HG03097 (cell line): ENCODE measurements around the gene PDGFC.

ENCODE experiments used
- ATAC-seq: cut with Tn5 transposase; IDR thresholded peaks from one replicate; pipeline ENCODE4 v1.9.1; 2021; ENCODE audit not compliant: unreplicated experiment, low FRiP score

Gene PDGFC

GRCh38 chr4:156971676-156972378, at the start of gene PDGFC:
PDGFC (minus strand) TSS chr4:156971799; CDS start chr4:156970903, 896 bp downstream.
- ATAC-seq = no peak

DNA sequence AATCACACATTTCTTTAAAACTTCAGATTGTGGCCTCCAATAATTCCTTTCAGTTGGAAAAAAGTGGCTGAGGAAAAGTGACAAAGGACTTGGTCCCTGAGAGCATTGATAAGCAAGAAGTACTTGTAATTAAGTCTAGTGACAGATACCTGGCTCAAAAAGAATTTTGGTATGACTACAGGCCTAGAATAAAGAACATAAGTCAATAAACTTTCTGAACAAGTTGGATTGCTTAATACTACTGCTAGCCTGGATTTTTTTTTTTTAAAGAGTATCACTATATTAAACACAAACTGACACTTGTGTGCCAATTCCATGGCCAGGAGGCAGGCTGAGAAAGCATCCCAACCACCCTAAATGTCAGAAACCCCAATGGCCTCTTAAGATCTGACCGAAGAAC, 49.3 kb upstream of the PDGFC start:
- no peak for ATAC-seq

DNA sequence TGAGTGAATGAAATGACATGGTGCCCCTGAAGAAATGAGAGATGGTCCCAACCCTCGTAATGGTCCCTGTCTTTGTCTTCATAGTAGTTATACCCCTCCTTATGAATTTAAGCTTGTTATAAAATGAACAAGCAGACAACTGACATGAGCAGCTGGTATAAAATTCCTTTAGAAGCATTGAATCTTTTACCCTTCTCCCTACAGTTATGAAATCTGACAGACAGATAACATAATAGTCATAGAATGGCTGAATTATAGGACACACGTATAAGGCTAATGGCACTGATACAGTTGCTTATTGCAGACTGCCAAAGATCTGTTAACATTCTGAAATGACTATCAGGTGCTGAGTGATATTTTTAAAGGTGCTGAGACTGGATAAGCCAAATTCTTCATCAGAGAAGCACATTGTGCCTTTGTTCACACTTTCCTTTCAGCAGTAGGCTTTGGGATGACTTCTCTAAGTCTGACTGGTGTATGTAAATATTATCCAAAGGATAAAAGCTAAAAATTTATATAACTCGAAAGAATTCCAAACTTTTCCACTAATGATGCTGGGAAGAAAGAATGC, 47.4 kb upstream of the PDGFC start:
- no peak for ATAC-seq

- ATAC-seq = no peak
Measured at GRCh38 chr4:157014621-157015591, 43.3 kb upstream of the PDGFC start.

DNA sequence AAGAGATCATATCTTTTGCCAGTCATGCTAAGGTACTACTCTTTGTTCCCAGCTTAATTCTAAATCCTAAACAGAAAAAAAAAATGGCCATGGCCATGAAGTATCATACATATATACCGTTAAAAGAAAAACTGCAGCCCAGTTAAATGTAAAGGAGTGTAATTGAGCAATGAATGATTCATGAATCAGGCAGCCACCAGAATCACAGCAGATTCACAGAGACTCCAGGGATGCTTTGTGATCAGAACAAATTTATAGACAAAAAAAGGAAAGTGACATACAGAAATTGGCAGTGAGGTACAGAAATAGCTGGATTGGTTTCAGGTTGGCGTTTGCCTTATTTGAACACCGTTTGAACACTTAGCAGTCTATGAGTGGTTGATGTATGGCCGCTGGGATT, 42.1 kb upstream of the PDGFC start:
- no peak for ATAC-seq

DNA sequence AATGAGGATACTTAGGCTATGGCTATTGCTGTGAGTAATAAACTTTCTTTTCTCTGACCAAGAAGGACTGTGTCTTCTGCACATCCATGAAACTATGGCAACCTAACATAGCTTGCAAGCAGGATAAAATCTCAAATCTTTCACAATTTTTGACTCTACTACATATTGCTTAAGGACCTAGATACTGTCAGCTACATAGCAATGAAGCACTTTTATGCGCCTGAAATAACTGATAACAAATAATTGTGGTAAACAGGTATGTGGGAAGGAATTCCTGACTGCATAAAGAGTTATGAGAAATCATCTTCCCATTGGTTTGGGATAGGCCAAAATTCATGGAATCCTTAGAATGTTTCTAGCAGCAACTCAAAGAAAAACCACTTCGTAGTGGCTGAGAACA, 41.2 kb upstream of the PDGFC start:
- ATAC-seq = no peak

DNA sequence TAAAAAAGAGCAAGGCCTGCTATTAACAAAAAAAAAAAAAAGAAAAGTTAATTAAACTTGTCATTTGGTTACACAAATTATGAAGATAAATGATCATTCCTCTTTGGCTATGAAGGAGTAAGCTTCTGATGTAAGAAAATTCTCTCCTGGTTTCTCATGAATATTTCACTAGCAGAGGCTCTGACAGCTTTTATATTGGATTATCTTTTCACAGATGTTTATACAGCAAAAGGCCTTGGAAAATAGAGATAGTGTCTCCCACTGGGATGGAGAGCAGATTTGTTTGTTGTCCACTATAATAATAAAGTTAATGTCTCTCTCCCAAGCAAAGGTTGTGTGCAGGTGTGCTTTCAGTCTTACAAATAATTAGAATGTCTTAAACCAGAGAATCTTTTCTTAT, 40.7 kb upstream of the PDGFC start:
- no peak for ATAC-seq

DNA sequence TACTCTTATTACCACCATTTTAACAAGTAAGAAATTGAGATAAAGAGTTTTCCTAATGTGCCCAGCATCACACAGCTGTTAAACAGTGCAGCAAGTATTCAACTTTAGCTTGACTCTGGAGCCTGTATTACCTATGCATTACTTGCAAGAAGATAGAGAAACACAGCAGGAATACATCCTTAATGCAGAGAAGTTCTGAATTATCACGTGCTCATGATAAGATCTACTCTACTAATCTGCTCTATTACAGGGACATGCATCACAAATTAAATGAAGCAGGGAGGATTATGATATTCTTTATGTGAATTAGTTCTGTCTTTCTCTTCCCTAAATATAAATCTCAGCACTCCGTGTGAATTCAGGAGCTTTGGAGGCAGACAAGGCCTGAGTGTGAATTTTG, 39.0 kb upstream of the PDGFC start:
- no peak for ATAC-seq

GRCh38 chr4:157005831-157006230, 34.2 kb upstream of the PDGFC start:
- no peak for ATAC-seq

- ATAC-seq = no peak
Measured at GRCh38 chr4:157005193-157005592, 33.6 kb upstream of the PDGFC start.

GRCh38 chr4:157004279-157005161, 32.9 kb upstream of the PDGFC start:
- no peak for ATAC-seq

GRCh38 chr4:156999175-156999517, 27.5 kb upstream of the PDGFC start:
- no peak for ATAC-seq

DNA sequence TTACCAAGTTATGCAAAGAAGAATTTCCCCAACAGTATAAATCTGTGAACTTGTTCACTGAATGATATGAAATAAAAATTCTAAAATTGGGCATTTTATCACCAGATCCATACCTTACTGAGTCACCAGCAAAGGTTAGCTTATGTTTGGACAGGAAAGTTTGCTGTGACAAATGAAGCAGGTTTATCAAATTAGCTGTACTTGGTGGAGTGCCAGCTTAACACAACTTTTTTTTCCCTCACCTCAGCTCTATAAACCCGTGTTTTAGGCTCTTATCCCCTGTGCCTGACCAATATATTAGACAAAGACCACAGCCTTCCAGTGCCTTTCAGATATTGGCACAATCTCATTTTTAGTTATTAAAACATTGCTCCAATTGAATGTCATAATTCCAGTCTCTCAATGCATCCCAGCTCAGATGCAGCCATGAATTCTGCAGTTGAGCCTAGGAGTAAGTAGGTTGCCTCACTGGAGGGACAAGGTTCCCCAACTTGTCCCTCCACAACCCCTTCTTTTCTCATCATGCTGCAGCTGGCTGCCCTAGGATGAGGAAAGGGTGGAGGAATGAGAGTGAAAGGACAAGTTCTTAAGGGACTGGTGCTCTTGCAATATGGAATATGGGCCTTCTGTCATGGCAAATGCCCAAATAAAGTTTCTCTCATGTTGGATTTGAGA, 27.0 kb upstream of the PDGFC start:
- no peak for ATAC-seq

GRCh38 chr4:156992943-156993342, 21.3 kb upstream of the PDGFC start:
- ATAC-seq = no peak

GRCh38 chr4:156991161-156991560, 19.6 kb upstream of the PDGFC start:
- ATAC-seq = no peak

DNA sequence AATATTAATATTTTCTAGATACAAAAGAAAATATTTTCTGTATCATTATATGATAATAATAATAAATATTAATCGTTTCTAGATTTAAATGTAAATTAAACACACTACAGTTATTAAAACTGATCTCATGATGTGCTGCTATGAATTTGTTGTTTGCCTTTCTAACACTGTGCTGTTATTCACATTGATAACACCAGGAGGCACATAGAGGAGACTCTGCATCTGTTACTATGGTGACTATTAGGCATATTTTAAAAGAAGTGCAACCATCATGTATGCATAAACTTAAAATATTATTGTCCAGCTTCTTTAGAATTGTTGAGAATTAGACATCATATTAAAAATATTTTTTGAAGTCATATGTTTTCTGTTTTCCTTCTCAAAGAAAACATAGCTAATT, 11.8 kb upstream of the PDGFC start:
- no peak for ATAC-seq

DNA sequence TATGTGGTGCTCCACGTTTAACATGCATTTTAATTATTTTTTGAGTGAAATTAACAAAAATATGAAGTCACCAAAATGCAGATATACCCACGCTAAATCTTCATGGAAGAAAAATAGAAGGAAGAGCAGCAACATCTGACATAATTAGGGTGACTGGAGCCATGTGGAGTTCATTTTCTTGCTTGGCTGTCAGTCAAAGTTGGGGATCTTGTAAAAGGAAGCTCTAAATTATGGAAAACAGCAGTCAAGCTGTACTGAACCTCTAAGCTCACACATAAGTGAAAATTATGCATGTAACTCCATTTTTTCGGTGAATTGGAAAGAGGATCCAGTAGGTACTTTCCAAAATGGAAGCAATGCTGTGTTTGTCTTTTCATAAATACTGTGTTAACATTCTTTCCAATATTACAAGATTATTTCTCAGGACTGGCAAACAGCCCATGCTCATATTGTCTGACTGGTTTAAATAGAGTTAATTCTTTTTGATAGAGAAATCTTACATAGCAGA, 9.7 kb upstream of the PDGFC start:
- no peak for ATAC-seq

DNA sequence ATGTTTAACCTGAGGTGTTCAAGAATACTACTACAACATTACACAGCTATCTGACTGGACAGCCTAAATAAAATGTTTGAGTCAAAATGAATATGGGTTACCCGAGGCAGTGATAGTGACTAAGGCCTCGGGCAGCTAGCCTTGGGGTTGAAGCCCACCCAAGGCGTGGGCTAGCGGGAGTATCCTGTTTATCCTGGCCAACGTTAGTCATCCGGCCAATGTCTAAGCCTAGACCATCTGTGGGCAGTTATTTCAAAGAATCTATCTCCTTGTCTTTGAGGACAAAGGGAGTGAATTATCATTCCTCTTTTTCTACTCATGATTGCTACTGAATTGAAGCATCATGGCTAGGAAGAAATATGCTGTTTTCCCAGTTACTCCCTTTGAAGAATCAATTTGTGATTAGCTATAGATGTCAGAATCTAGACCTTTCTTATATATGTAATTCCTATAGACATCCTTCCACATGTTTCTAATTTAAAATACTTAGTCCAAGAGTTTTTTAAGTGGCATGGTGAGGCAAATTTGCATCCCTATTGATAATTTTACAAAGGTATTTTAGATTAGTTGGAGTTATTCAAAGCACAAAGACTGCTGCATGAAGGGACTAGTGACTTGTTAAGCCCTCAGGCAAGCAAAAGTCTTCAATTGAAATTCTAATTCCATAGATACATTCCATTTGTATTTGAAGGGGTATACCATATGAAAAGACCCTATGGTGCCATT, 6.0 kb upstream of the PDGFC start:
- ATAC-seq = no peak

GRCh38 chr4:156976147-156976546, 4.5 kb upstream of the PDGFC start:
- ATAC-seq = no peak
